ENCODE measurements around the gene SBF1. TPM values are rescaled to one million over a fixed set of nuclear protein-coding genes. Genes with fewer than 3 reads are reported as not detected.

The SBF1 gene
- total RNA-seq, 1 donor from 2014 or later: 47.7 TPM

- no peak for ATAC-seq
- no peak for DNase-seq (ENCODE audit: missing footprints)
- intact Hi-C loops (cut with DNase I): no loop called here
These were observed 2.9 kb downstream of the SBF1 start for GRCh38 chr22:50471962-50472361.

GRCh38 chr22:50471197-50471847 is 3.5 kb downstream of the SBF1 start:
- DNase-seq (ENCODE audit: missing footprints): no peak
- intact Hi-C loops (cut with DNase I): no loop called here

GRCh38 chr22:50470491-50470890 is 4.3 kb downstream of the SBF1 start:
- DNase-seq (ENCODE audit: missing footprints) (no peak), ATAC-seq (no peak)
- intact Hi-C loops (cut with DNase I): no loop called here

More at GRCh38 chr22:50471197-50471847, 3.5 kb downstream of the SBF1 start:
- no peak for ATAC-seq

GRCh38 chr22:50469377-50470305 is 5.2 kb downstream of the SBF1 start:
- intact Hi-C loops (cut with DNase I): no loop called here
- no peak for DNase-seq (ENCODE audit: missing footprints)
- ATAC-seq: no peak

- DNase-seq (ENCODE audit: missing footprints): no peak
- intact Hi-C loops (cut with DNase I): no loop called here
- no peak for ATAC-seq
These were observed 6.2 kb downstream of the SBF1 start for GRCh38 chr22:50468626-50469025.

GRCh38 chr22:50467773-50468440 is 6.9 kb downstream of the SBF1 start:
- DNase-seq (ENCODE audit: missing footprints) (no peak), ATAC-seq (no peak)
- intact Hi-C loops (cut with DNase I): no loop called here

- no peak for DNase-seq (ENCODE audit: missing footprints)
- ATAC-seq: no peak
- intact Hi-C loops (cut with DNase I): no loop called here
These were observed 7.5 kb downstream of the SBF1 start for GRCh38 chr22:50467341-50467740.

- ATAC-seq: no peak
- intact Hi-C loops (cut with DNase I): no loop called here
These were observed 9.5 kb downstream of the SBF1 start for GRCh38 chr22:50465066-50465930.

GRCh38 chr22:50464451-50464850 is 10.4 kb downstream of the SBF1 start:
- intact Hi-C loops (cut with DNase I): no loop called here
- no peak for ATAC-seq
- DNase-seq (ENCODE audit: missing footprints): no peak

More at GRCh38 chr22:50465066-50465930, 9.5 kb downstream of the SBF1 start:
- no peak for DNase-seq (ENCODE audit: missing footprints)

- intact Hi-C loops (cut with DNase I): no loop called here
- DNase-seq (ENCODE audit: missing footprints) (no peak), ATAC-seq (no peak)
These were observed 11.5 kb downstream of the SBF1 start for GRCh38 chr22:50463188-50463900.

GRCh38 chr22:50461979-50462540 is 12.8 kb downstream of the SBF1 start:
- intact Hi-C loops (cut with DNase I): no loop called here
- no peak for ATAC-seq
- no peak for DNase-seq (ENCODE audit: missing footprints)

- intact Hi-C loops (cut with DNase I): no loop called here
- no peak for DNase-seq (ENCODE audit: missing footprints)
- no peak for ATAC-seq
These were observed 13.3 kb downstream of the SBF1 start for GRCh38 chr22:50461536-50461935.

GRCh38 chr22:50460938-50461337 is 13.9 kb downstream of the SBF1 start:
- ATAC-seq: no peak
- no peak for DNase-seq (ENCODE audit: missing footprints)
- intact Hi-C loops (cut with DNase I): no loop called here

- DNase-seq (ENCODE audit: missing footprints) (no peak), ATAC-seq (no peak)
- intact Hi-C loops (cut with DNase I): no loop called here
These were observed 15.2 kb downstream of the SBF1 start for GRCh38 chr22:50459496-50460140.

- ATAC-seq: no peak
- DNase-seq (ENCODE audit: missing footprints): no peak
- intact Hi-C loops (cut with DNase I): no loop called here
These were observed 15.8 kb downstream of the SBF1 start for GRCh38 chr22:50459016-50459415.

GRCh38 chr22:50456466-50457234 is 18.2 kb downstream of the SBF1 start:
- ATAC-seq (no peak), DNase-seq (ENCODE audit: missing footprints) (peak; percentile 58)
- intact Hi-C loops (cut with DNase I): no loop called here

GRCh38 chr22:50456026-50456425 is 18.8 kb downstream of the SBF1 start:
- intact Hi-C loops (cut with DNase I): no loop called here
- ATAC-seq (no peak), DNase-seq (ENCODE audit: missing footprints) (no peak)

Measured in Right ventricle myocardium inferior (tissue), 1 donor.